ENCODE results near the gene WDR59. TPM values are rescaled to one million over a fixed set of nuclear protein-coding genes. Genes with fewer than 3 reads are reported as not detected.

The WDR59 gene
- total RNA-seq, 1 donor from 2014 or later, result 16.3 TPM

DNA sequence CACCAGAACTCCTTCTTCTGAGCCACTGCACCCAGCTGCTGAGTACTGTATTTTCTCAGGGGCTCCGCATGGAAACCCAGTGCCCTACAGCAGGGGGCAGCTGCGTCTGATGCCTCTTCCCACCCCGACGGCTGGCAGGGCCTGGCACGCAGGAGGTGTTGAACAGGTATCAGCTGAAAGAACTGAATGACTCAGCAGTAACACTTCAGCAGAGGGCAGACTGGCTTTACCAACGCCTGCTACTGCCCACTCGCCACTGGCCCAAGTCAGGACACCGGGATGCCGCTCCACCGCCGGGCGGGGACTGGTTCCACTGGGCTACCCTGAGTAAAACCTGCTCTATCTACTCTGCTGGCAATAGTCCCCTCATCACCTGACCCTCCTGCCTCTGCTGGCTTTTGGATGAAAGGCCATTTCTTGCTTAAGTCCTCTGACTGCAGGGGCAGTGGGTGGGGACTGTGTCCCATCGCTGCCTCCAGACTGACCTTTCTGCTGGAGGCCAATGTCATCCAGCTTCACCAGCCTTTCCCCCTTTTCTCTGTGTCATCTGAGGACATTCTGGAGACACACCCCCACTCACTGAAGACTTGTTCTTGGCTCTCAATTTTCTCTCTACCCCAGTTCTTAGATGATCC is 109.9 kb downstream of the WDR59 start:
- no peak overlapping the region for H3K4me3 ChIP-seq (ENCODE audit: low read depth, low read length)
- no peak for DNase-seq (ENCODE audit: low read depth)

DNA sequence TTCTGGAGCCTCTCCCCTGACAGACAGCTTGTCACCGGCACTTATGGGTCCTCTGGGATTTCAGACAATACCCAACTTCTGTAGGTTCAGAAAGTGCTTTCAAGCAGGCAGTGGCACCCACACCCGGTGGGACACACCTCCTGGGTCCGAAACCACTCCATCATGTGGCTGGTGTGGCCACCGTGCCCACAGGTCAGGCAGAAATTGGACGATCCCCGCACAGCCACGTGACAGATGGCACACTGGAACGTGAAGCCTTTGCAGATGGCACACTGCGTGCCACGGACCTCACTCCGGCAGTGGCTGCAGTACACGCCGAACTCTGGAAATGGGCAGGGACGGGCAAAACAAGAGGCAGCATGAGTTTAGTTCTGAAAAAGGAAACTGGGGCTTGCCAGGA is 110.8 kb downstream of the WDR59 start:
- DNase-seq (ENCODE audit: low read depth), result no peak
- TF ChIP-seq, protein P1, sequence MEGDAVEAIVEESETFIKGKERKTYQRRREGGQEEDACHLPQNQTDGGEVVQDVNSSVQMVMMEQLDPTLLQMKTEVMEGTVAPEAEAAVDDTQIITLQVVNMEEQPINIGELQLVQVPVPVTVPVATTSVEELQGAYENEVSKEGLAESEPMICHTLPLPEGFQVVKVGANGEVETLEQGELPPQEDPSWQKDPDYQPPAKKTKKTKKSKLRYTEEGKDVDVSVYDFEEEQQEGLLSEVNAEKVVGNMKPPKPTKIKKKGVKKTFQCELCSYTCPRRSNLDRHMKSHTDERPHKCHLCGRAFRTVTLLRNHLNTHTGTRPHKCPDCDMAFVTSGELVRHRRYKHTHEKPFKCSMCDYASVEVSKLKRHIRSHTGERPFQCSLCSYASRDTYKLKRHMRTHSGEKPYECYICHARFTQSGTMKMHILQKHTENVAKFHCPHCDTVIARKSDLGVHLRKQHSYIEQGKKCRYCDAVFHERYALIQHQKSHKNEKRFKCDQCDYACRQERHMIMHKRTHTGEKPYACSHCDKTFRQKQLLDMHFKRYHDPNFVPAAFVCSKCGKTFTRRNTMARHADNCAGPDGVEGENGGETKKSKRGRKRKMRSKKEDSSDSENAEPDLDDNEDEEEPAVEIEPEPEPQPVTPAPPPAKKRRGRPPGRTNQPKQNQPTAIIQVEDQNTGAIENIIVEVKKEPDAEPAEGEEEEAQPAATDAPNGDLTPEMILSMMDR (conservative IDR thresholded peaks at IDR 0.05; ENCODE audit: low read depth, low read length), result no peak
- no peak overlapping the region for H3K4me3 ChIP-seq (ENCODE audit: low read depth, low read length)

More for the DNA sequence above, 109.9 kb downstream of the WDR59 start:
- TF ChIP-seq, protein P1 (conservative IDR thresholded peaks at IDR 0.05; ENCODE audit: low read depth, low read length), result no peak

DNA sequence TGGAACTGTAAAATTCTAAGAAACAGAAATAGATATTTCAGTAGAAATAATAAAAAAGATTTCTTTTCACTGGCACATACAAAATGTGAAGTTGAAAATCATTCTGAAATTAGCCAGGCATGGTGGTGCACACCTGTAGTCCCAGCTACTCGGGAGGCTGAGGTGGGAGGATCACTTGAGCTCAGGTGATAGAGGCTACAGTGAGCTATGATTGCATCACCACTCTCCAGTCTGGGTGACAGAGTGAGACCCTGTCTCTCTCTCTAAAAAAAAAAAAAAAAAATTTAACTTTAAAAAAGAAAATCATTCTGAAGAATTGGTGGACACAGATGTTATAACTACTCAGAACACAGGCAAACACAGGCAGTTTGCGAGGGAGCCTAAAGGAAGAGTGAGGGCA is 112.6 kb downstream of the WDR59 start:
- no peak for DNase-seq (ENCODE audit: low read depth)
- H3K4me3 ChIP-seq (ENCODE audit: low read depth, low read length), result no peak overlapping the region
- TF ChIP-seq, protein P1 (conservative IDR thresholded peaks at IDR 0.05; ENCODE audit: low read depth, low read length), result no peak

DNA sequence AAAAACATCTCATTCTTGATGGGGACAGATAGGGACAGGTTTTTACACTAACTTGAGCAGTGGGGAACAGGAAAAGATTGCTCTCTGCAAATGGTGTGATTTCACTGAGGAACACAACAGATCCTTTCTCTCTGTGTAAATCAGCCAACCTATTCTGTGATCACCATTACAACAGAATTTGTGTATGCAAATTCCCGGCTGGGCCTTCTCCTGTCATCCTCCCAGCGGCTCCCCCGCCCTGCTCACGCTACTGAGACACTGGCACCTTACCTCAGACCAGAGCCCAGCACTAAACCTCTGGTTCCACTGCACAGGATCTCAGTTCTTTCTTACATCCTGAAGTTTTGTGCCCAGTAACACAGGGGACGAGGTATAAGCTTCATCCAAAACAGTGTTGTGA is 113.3 kb downstream of the WDR59 start:
- no peak for DNase-seq (ENCODE audit: low read depth)

DNA sequence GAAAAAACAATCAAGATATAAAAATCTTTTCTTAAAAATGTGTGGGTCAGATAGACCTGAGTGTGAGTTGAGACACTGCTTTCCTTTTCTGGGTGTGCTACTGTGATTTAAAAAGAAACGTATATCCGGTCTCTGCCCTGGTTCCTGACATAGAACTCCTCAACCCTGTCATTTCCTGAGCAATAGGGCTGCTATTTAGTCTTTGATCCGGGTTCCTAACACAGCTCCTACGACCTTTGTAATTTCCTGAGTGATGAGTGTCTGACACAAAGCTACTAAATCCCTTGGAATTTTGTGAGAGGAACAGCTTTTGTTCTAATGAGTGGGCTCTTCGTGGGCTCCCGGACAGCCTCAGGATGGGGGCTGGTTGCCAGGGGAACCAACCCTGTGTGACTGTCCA is 116.4 kb downstream of the WDR59 start:
- H3K4me3 ChIP-seq (ENCODE audit: low read depth, low read length), result no peak overlapping the region
- peak; percentile 13 for DNase-seq (ENCODE audit: low read depth)
- TF ChIP-seq, protein P1 (conservative IDR thresholded peaks at IDR 0.05; ENCODE audit: low read depth, low read length), result no peak

More for the DNA sequence above, 113.3 kb downstream of the WDR59 start:
- TF ChIP-seq, protein P1 (conservative IDR thresholded peaks at IDR 0.05; ENCODE audit: low read depth, low read length), result no peak
- H3K4me3 ChIP-seq (ENCODE audit: low read depth, low read length), result no peak overlapping the region

DNA sequence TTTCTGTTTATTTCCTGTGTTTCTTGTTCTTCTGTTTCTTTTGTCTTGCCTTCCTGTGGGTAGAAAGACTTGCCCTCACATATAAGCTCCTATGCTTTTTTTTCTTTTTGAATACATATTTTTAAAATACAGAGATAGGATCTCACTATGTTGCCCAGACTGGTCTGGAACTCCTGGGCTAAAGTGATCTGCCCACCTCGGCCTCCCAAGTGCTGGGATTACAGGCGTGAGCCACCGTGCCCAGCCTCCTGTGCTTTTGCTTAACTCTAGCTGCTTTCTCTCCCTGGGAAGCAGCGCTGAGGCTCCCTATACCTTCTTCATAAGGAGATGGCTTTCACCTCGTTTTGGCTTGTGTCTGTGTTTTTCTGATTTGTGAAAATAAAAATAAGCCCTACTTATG is 116.9 kb downstream of the WDR59 start:
- no peak overlapping the region for H3K4me3 ChIP-seq (ENCODE audit: low read depth, low read length)

More for the DNA sequence above, 116.9 kb downstream of the WDR59 start:
- TF ChIP-seq, protein P1 (conservative IDR thresholded peaks at IDR 0.05; ENCODE audit: low read depth, low read length), result no peak
- no peak for DNase-seq (ENCODE audit: low read depth)
